ENCODE measurements around the gene PTGES.

Gene PTGES

DNA sequence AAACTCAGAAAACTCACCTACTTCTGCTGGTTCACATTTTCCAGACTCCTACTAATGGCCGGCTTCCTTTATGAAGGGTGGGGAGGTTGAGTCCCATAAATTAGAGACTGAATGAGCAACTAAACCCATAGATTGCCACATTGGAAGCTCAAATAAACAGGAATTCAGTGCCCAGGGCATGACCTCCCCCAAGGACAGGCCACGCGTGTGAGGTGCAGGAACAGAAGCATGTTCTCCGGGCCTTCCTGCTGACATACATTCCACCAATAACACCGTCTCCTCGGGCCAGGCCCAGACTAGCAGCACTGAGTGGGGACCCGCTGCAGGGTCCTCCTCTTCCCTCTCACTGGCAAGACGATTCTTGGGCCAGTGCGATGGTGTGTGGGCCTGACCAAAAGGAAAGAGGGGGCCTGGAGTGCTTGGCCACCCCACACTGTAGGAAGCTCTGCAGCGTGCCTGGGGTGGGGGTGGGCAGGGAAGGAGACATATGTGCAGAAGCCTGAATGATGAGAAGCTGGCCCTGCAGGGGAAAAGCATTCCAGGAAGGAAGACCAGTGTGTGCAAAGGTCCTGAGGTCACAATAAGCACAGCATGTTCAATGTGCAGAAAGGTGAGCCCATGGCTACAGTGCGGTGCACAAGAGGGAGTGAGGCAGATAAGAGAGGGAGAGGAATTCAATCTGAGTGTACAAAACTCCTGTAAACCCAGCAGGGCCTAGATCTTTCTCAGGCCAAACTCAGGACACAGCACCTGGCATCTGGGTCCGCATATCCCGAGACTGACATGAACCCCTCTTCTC, 12.0 kb downstream of the PTGES start:
- DNase-seq, result no peak

- DNase-seq, result no peak
Measured at GRCh38 chr9:129740174-129740573, 12.7 kb downstream of the PTGES start.

DNA sequence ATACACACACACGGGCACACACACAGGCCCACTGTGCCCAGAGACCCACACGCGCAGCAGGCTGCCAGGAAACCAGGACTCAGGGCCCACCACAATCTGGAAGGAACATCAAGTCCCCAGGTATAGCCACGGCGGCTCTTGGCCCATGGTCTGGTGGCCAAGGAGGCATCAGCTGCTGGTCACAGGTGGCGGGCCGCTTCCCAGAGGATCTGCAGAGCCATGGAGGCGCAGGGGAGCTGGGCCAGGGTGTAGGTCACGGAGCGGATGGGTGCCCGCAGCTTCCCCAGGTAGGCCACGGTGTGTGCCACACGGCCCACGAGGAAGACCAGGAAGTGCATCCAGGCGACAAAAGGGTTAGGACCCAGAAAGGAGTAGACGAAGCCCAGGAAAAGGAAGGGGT, 13.4 kb downstream of the PTGES start:
- DNase-seq, result no peak

DNA sequence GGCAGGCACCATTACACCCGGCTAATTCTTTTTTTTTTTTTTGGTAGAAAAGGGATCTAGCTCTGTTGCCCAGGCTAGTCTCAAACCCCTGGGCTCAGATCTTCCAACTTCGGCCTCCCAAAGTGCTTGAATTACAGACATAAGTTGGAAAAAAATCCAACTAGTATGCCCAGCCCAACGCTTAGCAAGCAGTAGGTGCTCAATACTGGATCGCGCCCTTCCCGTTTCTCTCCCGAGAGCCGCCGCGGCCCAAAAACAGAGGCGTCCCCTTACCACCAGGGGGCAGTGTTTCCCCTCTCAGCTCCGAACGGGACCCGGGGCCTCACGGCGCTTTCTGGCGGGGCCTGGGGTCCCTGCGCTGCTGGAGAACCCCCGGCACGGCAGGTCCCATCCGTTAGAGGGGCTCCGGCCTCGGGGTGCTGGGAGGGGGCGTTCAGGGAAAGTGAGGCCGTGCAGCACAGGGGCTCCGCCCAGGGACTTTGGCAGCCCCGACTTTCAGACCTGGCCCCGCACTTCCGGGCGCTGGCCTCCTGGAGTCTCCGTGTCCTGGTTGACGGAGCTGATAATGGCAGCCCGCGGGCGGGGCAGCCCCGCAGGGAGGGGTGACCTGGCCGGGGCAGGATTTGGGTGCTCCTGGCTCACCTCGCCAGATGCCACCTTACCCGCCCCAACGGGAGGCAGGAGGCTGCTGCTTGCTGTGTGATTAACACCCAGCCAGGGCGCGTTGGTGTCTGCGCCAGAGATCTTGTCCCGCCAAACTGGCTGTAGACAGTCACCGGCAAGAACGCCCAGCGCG, 15.2 kb downstream of the PTGES start:
- peak; percentile 64 for DNase-seq

DNA sequence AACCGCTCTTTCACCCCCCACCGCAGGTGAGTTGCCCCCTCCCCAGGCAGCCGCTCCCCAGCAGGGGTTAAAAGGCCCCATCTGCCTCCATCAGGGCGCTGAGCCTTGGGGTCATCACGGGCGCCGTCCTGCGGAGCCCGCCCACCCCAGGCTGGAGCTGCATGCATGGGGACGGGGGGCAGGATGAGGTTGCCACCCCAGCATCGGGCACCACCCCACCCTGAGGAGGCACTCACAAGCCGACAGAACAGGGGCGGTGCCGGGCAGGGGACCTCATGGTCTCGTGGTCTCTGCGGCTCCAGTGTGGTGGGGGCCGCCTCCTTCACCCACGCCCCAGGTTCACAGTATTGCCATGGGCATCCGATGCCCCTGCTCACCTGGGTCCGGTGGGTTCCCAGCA, 16.5 kb downstream of the PTGES start:
- DNase-seq, result no peak

DNA sequence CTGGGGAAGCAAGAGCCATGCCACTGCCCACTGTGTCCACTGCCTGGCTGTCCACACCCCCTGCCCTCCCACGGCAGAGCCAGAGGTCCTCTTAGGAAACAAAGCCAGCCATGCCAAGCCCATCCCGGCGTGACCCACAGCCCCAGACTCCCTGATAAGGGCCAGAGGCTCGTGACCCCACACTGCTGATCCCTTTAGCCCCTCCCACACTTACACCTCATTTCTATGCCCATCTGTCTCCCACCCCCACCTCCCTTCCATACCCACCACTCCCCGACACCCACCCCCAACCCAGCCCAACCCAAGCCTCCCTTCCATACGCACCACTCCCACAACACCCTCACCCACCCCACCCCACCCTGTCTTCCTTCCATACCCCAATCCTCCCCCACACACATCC, 17.3 kb downstream of the PTGES start:
- DNase-seq, result no peak

DNA sequence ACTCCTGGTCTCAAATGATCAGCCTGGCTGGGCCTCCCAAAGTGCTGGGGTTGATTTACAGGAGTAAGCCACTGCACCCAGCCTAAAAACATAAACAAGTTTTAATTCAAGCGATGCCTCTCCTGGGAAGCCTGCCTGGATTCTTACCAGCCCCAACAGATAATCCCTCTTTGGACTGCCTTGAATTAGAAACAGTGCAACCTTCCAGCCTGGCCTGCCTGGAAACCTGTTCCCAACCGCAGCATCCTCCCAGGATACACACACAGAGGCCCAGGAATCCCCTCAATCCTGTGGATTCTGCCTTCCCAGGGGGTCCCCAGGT, 19.2 kb downstream of the PTGES start:
- DNase-seq, result no peak

- no peak for DNase-seq
Measured at GRCh38 chr9:129732946-129733631, 19.8 kb downstream of the PTGES start.

DNA sequence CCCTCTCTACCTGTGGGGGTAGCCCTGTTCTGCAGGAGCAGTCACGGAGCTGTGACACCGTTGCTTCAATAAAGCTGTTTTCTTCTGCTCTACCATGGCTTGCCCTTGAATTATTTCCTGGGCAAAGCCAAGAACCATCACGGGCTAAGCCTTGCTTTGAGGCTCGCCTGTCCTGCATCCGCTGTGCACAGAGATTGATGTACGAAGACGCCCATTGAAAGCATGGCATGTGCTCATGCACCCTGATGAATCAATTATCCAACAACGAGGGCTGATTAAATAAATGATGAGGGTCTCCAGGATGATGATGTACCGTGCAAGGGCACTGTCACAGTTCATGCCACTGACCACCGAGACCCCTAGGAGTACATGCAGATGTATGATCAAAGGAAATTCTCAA, 20.7 kb downstream of the PTGES start:
- no peak for DNase-seq

DNA sequence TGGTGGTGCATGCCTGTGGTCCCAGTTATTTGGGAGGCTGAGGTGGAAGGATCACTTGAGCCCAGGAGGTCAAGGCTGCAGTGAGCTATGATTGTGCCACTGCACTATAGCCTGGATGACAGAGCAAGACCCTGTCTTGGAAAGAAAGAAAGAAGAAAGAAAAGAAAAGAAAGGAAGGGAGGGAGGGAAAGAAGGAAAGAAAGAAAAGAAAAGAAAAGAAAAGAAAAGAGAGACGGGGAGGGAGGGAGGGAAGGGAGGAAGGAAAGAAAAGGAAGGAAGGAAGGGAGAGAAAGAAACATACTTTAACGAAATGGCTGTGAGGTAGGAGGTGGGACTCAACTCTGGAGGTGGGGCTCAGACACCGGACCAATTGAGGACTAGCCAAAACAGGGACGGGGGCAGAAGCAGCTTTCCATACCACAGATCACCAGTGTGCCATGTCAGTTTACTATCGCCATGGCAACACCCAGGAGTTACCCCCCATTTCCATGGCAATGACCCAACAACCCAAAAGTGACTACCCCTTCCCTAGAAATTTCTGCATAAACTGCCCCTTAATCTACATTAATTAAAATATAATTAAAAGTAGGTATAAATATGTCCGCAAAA, 21.3 kb downstream of the PTGES start:
- DNase-seq, result no peak

GRCh38 chr9:129728744-129729143, 24.1 kb downstream of the PTGES start:
- no peak for DNase-seq

DNA sequence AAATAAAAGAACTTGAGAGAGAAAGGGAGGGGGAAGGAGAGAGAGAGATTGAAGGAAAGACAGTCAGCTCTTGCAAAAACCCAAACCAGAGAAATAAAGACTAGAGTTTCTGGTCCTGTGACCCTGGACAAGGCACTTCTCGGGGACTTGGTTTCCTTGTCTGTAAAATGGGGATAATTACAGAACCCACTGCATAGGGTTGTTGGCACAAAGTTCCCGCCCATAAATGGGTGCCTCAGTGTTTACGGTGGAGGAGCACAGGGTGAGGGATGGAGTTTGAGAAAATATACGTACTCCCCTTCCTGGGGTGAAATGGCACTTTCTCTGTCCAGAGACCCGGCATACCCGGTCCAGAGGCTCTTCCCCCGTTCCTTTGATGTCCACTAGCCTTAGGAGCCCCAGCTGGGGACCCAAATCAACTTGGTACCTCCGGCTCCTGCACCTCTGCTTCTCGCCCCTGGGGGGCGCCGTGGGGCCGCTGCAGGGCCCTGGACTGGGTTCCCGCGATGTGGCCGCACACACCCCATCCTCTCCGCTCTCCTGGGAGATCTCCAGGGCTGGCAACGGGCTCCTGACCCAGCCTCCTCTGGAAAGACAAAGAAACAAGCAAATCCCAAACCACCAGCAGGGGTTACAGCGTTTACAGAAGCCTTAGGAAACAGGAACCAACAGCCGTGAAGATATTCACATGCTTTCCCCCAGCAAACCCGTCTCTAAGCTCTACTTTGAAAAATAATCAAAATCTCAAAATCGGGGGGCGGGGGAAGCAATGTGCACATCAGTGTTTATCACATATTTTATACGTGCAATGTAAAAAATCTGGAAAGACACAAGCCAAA, 26.3 kb downstream of the PTGES start:
- peak; percentile 37 for DNase-seq

- DNase-seq, result no peak
Measured at GRCh38 chr9:129725795-129726251, 27.0 kb downstream of the PTGES start.

DNA sequence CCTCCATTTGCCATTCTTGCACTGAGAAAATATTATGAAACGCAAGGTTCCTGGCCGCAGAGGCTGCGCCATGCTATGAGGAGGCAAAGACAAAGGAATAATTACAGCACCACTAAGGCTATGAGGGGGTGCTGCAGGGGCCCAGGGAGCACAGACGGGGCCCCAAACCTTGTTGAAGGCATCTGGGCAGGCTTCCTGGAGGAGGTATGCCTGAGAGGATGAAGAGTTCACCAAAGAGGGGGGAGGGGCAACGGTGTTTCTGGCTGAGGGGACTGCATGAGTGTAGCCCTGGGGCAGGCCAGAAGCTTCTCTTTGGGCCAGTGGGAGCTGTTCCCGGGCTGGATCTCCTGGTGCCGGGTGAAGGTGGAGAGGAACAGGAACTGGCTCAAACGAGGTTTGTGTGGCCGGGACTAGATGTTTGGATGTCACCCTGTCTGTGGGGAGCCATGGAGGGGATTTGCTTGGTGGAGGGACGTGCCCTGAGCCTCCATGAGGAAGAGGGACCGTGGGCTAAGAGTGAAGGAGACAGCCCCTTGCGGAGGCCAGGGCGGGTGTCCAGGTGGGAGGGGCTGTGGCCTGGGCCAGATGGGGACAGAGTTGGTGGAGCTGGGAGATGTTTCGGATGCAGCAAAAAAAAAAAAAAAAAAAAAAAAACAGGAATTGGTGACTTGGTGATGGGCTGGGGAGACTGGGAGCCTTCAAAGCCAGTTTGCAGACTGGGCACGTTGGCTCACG, 28.2 kb downstream of the PTGES start:
- no peak for DNase-seq

DNA sequence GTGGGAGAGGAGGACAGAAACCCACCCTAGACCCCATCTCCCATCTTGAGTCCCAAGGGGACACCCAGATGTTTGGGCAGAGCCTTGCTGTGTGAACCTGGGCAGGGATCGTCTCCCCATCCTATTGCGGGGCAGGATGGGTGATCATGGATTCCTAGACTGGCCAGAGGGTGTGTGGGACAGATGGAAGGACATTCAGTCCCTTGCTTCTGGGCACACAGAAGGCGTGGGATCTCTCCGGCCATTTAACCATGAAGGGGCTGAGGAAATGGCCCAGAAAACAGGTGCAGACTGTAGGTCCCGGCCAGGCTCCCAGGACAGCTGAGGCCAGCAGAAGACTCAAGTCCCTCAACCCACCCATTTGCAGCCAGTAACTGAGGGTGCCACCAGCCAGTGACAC, 29.9 kb downstream of the PTGES start:
- DNase-seq, result no peak

DNA sequence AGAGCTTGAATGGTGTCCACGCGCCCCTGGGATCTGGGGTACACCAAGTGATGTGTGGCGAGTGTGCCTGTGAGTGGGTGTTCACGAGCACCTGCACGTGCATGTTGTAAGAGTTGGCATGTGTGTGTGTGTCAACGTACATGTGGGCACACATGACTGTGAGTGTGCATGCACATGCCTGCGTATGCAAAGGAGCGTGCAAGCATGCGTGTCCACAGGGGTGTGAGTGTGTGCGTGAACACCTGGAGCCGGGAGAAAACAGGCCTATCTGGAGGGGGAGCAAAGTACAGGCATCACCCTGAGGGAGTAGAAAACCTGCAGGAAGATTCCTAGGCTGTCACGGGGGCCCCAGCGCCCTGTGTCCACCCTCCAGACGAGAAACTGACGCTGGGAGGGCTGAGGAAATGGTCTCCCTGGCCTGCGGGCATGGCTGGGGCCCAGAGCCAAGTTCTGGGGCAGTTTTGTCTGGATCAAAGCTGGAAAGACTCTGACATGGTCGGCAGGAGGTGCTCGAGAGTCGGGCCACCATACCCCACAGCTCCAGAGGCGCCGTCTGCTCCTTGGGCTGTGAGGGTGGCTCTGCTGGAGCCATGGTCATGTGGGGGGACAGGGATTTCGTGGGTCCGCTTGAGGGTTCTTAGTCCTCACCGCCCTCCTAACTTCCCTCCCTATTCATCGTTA, 31.8 kb downstream of the PTGES start:
- no peak for DNase-seq

- no peak for DNase-seq
Measured at GRCh38 chr9:129720181-129720864, 32.5 kb downstream of the PTGES start.

DNA sequence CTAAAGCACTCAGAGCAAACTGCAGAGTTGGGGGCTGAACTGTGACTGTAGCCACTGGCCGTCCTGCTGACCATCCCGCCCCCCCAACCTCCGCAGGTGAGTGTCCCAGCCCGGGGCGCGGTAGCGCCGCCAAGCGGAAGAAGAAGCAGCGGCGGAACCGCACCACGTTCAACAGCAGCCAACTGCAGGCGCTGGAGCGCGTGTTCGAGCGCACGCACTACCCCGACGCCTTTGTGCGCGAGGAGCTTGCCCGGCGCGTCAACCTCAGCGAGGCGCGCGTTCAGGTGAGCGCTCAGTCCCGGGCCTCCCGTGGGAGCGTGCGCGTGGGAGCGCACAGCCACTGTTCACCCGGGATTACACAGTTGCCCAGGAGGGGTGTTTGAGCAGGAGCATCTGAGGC, 33.7 kb downstream of the PTGES start:
- no peak for DNase-seq

GRCh38 chr9:129718647-129719046, 34.2 kb downstream of the PTGES start:
- DNase-seq, result no peak

DNA sequence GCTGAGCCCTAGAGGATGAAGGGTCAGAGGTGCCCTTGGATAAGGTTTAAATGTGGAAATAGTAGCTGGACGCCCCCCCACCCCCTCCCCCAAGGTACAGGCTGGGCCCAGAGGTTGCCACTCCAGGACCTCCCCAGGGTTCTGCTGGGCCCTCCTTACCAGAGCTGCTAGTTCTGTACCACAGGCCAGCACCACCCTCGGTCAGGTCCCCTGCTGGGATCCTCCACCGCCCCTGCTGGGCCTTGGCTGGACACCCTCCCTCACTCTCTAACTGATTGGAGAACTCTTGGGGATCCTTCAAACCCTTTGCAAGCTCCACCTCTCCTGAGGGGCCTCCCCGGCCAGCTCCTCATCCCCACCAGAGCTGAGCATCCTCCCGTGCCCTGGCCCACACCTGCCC, 34.9 kb downstream of the PTGES start:
- no peak for DNase-seq

- no peak for DNase-seq
Measured at GRCh38 chr9:129716091-129716490, 36.8 kb downstream of the PTGES start.
